ENCODE results near the gene ZNF670.

ZNF670 gene

DNA sequence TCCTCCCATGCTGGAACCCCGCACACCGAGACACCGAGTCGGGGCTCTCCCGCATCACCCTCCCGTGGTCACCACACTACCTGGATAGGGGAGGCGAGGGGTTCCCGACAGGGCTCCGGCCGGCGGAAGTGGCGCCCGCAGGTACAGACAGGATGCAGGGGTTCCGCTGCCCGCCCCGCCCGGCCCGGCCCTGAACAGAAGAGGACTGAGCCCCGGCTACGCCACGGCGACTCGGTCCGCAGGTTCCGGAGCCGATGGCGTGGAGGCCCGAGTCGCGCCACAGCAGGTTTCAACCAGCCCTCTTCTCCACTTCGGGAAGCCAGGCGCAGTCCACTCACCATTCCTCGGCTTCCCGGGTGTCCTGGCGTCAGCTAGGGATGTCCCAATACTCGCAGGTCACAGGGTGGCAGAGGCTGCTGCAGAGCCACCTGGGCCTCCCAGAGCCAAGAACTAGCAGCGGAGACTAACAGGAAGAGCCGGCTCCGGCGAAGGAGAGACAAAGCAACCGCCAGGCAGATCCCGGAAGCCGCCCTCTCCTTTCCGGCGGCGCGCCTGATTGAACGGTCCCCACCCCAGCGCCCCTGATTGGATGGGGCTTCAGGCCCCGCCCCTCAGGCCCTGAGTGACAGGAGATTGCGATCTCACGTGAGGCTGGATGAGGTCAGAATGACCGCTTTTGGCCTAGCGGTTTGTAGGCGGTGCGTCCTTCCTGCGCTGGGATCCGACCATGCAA lies 25.4 kb upstream of the ZNF670 start, which contains the start of gene ZNF669:
Gene ZNF669, minus strand, starts transcription at position 498 of the 733 bp plus-strand sequence. Its CDS starts 157 bp downstream, at position 341.
- DNase-seq, result peak; percentile 97

DNA sequence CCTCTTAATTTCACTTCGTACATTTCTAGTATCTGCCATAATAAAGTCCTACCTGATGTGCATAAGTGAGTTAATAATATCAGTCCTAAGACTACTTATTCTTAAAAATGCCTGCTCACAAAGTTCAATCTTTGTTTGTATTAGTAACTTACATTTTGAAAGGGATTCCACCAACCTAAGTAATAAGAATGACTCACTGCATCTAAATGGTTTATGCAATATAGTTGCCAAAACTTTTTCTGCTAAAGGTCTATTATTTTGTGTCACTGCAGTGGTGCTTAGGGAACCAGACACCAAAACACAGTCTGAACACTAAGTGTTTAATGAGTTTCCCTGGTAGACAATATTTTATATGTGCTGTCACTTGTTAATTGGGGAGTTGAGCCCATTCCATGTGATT lies 23.8 kb upstream of the ZNF670 start:
- peak; percentile 33 for DNase-seq

DNA sequence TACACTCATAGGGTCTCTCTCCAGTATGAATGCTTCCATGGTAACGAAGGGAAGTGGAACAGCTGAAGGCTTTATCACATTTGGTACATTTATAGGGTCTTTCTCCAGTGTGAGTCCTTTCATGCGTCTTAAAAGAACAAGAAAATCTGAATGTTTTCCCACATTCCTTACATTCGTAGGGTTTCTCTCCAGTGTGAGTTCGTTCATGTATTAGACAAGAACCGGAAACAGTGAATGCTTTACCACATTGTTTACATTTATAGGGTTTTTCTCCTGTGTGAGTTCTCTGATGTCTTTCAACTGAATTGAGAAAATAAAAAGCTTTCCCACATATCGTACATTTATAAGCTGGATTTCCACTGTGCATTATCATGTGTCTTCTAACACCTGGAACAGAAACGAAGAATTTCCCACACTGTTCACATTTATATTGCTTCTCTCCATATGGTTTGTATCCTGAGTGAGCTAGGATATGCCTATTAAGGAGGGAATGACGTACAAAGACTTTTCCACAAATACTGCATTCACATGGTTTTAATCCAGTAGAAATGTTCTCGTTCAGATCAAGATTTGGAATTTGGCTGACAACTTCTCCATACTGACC lies 22.2 kb upstream of the ZNF670 start:
- DNase-seq, result no peak

DNA sequence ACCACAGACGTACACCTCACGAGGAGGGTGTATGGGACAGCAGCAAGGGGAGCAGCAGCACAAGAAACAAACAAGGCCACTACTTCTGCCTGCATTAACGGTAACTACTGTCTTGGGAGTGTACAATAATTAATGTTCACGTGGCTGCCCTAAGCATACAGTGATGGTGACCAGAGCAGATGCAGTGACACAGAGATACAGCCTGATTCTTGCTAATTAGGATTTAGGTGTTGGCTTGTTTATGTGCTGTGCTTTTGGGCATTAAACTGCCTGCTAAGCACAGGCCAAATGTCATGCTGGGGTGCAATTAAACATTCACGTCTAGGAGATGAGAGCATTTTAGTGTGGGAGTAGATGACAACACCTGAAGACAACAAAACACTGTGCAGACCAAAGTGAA lies 18.3 kb upstream of the ZNF670 start:
- no peak for DNase-seq

DNA sequence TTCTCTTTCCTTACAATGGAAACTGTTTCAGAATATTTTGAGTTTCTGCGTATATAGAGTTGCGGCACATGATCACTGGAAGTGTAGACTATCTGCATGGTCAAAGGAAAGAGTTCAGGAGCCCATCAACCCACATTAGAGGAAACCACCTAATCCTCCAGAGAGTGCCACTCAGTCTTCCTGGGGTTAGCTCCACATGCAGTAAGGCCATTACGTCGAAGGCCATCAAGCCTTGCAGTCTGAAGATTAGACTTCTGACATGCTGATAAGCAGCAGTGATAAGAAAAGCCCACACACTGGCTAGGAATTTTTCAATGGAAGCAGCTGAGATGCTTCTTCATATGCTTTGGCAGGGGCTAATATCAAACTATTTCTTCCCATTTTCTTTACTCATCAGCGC lies 17.9 kb upstream of the ZNF670 start:
- no peak for DNase-seq

DNA sequence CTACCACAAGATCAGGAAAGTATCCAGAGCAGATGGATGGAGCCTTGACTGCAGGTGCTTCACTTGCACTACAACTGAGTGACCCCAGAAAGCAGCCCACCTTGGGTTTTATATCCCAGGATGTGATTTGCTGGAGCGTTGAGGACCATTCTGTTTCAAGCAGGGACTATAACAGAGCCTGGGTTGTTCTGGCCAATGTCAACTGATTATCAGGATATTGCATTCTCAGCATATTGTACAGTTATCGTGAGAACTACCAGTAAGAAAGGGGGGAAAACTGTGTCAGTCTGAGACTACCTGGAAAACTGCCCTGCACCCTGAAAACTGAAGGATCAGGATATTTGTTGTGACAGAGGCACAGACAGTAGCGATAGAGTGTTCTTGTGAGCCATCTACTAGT lies 17.5 kb upstream of the ZNF670 start:
- DNase-seq, result no peak

DNA sequence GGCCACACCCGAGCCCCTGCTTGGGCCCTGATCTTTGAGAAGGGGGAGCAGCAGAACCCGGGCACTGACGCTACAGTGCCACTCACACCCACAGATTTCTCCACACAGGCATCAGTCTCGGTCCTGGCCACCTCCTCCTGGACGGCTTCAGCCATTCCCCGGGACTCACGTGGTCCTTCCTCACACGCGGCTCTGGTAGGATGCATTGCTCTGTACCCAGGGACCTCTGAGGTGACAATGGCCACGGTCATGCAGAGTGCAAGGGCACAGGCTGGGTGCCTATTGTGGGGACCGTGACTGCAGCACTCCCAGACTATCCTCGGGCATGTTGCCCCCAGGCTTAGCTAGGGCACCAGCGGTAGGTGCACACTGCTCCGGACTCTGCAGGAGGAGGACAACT lies 11.8 kb upstream of the ZNF670 start:
- no peak for DNase-seq

DNA sequence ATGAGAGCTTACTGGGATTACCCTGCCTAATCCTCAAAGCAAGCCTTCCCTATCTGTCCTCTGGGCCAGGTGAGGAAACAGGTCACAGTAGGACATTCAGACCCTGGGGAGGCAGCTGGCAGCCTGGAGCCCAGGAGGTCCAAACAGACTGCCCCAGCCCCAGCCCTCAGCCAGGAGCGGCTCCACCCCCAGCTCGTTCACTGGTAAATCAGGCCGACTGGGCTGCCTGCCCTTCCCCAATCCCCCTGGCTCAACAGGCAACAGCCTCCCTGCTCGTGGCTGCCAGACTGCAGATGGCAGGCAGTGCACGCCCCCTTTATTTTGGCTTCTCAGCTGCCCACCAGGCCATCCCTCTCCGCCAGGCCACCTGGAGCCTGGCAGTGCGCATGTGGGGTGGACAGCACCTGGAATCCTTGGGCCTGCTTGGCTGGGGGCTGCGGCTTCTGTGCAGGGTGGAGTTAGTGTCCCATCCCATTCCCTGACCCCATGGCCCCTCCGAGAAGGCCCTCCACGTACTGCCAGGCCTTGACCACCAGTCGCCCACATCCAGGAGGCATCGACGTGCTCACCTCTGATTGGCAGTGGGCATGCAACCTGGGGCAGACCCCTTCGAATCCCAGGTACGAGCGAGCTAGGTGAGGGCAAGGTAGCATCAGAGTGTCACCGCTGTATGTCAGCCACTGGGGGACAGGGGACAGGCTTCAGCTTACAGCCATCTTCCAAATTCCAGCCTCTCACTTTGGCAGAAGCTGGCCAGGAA lies 11.2 kb upstream of the ZNF670 start:
- DNase-seq, result no peak

DNA sequence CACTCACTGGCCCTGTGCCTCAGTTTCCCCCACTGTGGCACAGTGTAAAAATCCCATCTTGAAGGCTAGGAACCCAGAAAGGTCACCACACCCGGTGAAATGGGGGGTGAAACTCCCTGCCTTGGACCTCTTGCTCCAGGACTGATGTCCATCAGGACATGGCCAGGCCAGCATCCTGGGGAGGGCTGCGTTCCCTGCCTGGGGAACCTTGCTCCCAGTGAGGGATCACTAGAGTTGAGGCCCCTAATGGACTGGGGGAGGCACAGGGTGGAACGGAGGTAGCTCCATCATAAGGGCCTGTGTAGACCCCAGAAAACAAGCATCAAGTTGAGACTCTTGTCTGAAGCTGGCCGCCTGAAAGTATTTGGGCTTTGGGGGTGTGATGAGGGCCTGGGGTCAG lies 10.4 kb upstream of the ZNF670 start:
- no peak for DNase-seq

DNA sequence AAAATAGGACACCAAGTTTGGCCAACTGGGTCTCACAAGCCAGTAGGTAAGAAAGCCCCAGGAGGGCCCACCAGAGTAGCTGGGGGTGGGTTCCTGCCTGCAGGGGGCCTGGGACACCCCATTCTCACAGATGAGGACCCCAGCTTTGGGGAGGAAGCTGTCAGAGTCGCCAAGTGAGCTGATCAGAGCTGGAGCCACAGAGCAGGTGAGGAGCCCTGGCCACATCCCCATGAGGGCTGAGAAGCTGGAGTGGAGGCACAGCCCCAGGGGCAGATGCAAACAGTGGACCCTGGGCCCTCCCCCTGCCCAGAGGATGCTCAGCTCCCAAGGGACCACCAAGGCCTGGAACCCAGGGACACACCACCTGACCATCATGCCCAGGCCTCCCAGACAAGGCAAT lies 8.6 kb upstream of the ZNF670 start:
- DNase-seq, result no peak

DNA sequence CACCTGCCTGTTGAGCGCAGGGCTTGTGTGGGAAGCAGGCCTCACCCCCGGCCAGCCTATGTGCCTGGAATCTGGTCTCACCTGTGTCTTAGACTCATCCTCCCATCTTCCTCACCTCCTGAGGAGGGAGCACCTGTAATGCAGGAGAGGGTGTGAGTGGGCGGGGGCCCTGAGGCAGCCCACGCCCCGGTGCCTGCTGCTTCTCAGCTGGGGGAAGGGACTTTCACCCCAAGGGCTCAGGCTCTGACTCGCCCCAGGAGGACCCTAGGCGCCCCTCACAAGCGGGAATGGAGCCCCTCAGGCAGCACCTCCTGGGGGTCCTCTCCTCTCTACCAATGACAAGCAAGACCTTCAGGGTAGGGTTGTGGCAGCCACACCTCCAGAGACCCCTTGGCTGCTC lies 6.7 kb upstream of the ZNF670 start:
- DNase-seq, result no peak

DNA sequence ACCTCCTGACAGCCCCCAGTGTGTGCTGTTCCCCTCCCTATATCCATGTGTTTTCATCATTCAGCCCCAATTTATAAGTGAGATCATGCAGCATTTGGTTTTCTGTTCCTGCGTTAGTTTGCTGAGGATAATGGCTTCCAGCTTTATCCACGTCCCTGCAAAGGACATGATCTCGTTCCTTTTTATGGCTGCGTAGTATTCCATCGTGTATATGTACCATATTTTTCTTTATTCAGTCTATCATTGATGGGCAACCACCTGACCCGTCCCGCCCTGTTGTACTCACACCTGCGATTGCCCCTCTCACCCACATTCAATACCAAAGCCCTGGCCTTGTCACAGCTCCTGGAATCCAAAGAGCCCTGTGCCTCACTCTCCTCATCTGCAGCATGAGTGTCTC lies 6.2 kb upstream of the ZNF670 start:
- no peak for DNase-seq

DNA sequence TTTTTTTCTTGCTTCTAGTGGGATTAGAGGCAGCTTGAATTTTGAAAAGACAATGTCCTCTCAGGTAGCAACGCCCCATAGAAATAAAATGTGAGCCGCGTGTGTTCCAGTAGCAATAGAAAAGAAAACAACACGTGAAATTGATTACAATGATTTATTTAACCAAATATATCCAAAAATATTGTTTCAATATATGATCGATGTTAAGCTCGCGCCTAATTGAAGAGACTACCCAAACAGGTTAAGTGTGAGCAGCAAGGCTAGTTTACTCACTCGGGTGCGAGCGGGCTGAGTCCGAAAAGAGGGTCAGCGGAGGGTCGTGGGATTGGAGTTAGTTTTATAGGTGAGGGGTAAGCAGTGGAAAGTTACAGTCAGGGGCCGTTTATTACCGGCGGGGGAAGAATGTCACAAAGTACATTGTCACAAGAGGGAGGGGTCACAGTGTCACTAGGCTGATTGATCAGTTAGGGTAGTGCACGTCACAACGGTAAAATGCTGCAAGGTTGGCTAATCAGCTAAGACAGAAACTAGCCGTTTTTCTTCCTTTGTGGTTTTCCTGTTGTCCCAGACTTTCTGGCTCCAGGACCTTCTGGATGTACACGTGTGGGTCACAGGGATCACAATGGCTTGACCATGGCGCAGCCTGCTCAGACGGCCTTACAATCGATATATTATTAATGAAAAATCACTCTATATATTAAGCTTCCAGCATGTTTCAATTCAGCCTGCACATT lies 697 bp upstream of the ZNF670 start:
- DNase-seq, result no peak

DNA sequence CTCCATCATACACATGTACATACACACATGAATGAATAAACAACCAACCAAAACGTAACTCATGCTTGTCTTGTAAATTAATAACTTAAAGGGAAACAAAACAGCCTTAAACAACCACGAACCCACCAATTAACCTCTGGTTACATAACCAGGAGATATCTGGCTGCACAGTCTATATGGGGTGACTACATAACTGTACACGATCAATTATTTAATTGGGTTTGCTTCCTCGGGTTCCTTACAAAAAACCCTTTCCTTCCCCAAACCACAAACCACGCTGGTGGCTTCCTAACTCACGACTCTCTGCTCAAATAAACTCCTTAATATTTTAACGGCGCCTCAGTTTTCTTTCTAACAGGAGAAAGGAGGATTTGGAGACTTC lies 744 bp downstream of the ZNF670 start:
- DNase-seq, result peak; percentile 4

DNA sequence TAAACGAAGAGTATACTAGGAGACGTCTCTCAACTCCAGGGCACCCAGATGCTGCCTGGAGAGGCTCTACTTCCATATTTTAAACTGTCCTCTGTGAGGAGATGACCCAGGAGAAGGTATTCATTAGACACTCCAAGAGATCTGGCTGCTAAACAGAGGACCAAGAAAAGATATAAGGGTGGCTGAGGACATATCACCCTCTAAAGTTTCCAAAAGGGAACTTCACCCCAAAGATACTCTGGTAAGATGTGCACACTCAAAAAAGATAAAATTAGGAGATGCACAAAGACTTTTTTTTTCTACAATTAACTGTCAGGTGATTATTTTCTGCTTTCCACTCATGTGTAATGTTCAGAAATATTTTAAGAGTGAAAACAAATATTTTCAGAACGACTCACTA lies 1.4 kb downstream of the ZNF670 start:
- DNase-seq, result peak; percentile 25

DNA sequence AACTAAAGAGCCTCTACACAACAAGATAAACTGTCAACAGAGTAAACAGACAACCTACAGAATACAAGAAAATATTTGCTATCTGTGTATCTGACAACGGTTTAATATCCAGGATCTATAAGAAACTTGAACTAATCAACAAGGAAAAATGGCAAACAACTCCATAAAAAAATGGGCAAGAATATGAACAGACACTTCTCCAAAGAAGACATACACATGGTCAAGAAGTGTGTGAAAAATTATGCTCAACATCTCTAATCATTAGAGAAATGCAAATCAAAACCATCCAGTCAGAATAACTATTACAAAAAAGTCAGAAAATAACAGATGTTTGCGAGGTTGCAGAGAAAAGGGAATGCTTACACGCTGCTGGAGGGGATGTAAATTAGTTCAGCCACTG lies 8.0 kb downstream of the ZNF670 start:
- no peak for DNase-seq

DNA sequence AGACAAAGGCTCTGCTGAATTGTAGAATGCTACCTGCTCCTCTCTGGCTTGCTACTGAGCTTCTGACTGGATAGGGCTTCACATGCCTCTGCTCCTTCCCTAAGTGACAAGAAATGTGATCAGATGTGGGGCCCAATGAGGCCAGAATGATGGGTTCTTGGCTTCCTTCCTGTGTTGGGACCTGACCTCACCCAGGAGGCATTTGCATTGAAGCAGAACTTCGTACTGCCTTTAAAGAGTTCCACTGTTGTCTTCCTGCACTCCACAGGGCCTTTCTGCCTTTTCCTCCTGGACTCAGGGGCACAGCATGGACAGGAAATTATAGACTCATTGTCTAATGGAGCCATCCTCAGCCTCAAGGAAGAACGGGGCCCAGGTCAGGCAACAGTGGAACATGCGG lies 14.3 kb downstream of the ZNF670 start:
- DNase-seq, result no peak

DNA sequence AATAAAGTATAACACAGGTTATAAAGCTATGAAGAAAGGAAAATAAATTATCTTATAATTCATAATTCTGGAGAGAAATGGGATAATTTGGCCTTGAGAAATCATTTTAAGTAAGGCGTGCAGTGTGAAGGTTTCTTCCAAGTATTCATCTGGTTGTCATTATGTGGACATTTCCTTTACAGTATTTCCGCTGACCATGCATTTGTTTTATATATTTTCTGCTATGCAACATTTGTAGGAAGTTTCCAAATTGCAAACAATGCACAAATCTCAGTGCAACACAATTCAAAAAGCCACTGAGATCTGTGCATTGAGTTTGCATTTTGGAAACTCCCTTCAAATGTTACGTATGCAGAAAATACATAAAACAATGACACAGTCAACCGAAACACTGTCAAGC lies 17.8 kb downstream of the ZNF670 start:
- DNase-seq, result no peak

DNA sequence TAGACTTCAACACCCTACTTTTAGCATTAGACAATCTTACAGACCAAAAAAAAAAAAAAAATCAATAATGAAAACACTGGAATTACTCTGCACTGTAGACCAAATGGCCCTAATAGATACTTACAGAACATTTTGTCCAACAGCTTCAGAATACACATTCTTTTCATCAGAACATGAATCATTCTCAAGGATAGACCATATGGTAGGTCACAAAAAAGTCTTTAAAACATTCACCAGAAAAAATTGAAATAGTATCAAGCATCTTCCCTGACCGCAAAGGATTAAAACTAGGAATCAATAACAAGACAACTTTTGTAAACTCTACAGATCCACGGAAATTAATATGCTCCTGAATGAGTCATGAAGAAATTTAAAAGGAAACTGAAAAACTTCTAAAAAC lies 22.5 kb downstream of the ZNF670 start:
- DNase-seq, result no peak

DNA sequence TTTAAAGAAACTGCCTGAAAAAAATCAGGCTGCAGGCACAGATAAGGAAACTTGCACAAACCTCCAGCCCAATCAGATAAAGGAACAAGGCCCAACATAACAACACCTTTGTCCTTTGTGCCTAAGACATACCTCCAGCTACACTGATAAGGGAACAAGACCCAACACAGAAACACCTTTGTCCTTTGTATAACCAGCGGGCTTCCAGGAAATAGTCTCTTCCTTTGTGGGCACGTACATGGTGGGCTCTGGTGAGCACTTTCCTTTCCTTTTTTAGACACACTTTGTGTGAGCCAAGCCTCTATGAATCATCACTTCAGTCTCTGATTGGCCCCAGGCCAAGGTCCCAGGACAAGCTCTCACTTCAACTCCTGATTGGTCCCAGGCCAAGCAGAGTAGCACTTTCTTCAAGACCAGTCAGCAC lies 23.6 kb downstream of the ZNF670 start:
- peak; percentile 13 for DNase-seq

DNA sequence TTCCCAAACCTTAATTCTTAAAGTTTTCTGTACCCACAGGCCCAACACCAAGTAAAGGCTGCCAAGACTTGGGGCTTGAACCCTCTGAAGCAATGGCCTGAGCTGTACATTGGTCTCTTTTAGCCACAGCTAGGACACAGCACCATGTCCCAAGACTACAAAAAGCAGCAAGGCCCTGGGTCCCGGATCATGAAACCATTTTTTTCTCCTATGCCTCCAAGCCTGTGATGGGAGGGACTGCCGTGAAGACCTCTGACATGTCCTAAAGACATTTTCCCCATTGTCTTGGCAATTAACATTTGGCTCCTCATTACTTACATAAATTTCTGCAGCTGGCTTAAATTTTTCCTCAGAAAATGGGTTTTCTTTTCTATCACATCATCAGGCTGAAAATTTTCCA lies 30.9 kb downstream of the ZNF670 start:
- DNase-seq, result no peak

DNA sequence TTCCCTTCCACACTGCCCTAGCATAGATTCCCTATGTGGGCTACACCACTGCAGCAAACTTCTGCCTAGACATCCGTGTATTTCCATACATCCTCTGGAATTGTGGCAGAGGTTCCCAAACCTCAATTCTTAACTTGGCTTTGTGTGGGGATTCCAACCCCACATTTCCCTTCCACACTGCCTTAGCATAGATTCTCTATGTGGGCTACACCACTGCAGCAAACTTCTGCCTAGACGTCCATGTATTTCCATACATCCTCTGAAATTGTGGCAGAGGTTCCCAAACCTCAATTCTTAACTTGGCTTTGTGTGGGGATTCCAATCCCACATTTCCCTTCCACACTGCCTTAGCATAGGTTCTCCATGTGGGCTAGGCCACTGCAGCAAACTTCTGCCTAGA lies 31.4 kb downstream of the ZNF670 start:
- DNase-seq, result no peak

DNA sequence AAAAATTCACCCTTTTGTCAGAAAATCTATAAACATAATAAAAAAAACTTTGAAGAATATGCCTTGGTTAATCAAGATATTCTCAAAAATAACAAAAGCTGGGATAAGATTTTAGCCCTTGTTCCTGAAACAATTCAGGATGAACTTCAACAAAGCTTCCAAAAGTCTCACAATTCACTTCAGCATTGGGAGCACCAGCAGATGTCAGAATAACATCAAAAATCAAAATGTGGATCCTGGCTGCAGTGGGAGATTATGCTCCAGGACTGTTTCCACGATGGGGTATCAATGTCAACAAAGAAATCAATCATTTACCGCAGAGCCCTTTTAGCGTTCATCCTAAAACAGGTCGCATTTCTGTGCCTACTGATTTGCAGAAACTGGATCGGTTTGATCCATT lies 35.2 kb downstream of the ZNF670 start:
- no peak for DNase-seq
